Keratinocyte (primary cell): ENCODE data around the gene IRAK2.

Experiments used
- EZH2 ChIP-seq: IDR thresholded peaks from one replicate; pipeline ENCODE4 v1.6.1; 2012; ENCODE audit warnings: inconsistent platforms, mild to moderate bottlenecking, low read length, moderate library complexity
- TF ChIP-seq, protein P1 (sequence below), 3 experiments: IDR thresholded peaks in 1 of 3; conservative IDR thresholded peaks in 1 of 3; optimal IDR thresholded peaks in 1 of 3; 2 replicates in 2 of 3; 3 replicates in 1 of 3; pipeline versions ENCODE3 to v1.5.1; 2011; ENCODE audit warnings: low read length in 3 of 3, mild to moderate bottlenecking in 3 of 3, moderate library complexity in 2 of 3, control low read depth in 1 of 3, inconsistent platforms in 1 of 3; ENCODE audit not compliant: insufficient read depth in 2 of 3; ENCODE audit errors: extremely low read depth in 1 of 3

DNA sequence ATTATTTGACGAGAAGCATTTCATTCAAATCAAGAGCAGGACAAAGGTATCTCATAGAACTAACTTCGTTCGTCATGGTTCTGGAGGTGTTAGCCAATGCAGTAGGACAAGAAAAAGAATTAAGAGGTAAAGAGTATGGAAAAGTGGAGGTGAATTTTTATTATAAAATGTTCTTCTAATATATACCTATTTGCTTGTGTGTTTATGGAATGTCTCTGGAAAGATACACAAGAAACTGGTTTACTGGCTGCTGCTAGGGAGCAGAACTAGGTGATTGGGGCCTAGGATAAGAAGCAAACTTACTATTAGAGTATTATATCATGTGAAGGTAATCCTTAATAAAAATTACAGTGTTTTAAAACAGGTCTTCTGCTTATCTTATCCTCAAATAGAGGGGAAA is 52.6 kb downstream of the IRAK2 start:
- TF ChIP-seq EZH2: no peak
- TF ChIP-seq, protein P1, sequence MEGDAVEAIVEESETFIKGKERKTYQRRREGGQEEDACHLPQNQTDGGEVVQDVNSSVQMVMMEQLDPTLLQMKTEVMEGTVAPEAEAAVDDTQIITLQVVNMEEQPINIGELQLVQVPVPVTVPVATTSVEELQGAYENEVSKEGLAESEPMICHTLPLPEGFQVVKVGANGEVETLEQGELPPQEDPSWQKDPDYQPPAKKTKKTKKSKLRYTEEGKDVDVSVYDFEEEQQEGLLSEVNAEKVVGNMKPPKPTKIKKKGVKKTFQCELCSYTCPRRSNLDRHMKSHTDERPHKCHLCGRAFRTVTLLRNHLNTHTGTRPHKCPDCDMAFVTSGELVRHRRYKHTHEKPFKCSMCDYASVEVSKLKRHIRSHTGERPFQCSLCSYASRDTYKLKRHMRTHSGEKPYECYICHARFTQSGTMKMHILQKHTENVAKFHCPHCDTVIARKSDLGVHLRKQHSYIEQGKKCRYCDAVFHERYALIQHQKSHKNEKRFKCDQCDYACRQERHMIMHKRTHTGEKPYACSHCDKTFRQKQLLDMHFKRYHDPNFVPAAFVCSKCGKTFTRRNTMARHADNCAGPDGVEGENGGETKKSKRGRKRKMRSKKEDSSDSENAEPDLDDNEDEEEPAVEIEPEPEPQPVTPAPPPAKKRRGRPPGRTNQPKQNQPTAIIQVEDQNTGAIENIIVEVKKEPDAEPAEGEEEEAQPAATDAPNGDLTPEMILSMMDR (optimal IDR thresholded peaks at IDR 0.05 in 1 of 3, IDR thresholded peaks at IDR 0.05 in 1 of 3, conservative IDR thresholded peaks at IDR 0.05 in 1 of 3; ENCODE audit: extremely low read depth in 1 of 3, insufficient read depth in 2 of 3, low read length in 3 of 3): no peak
